ENCODE data around the gene OTUD1.

The OTUD1 gene

GRCh38 chr10:23432166-23432565 is 6.7 kb upstream of the OTUD1 start:
- DNase-seq = no peak

GRCh38 chr10:23432639-23433038 is 6.2 kb upstream of the OTUD1 start:
- no peak for DNase-seq

- no peak for DNase-seq
These were observed 5.2 kb upstream of the OTUD1 start for GRCh38 chr10:23433701-23434100.

- DNase-seq = no peak
These were observed 3.5 kb upstream of the OTUD1 start for GRCh38 chr10:23435378-23435777.

GRCh38 chr10:23436983-23437382 is 1.9 kb upstream of the OTUD1 start:
- no peak for DNase-seq

GRCh38 chr10:23437963-23438546 is 820 bp upstream of the OTUD1 start:
- no peak for DNase-seq

- DNase-seq = no peak
These were observed 631 bp downstream of the OTUD1 start for GRCh38 chr10:23439452-23439960.

GRCh38 chr10:23439961-23440889 is 1.4 kb downstream of the OTUD1 start:
- DNase-seq = no peak

GRCh38 chr10:23441251-23441650 is 2.4 kb downstream of the OTUD1 start:
- DNase-seq = no peak

- no peak for DNase-seq
These were observed 4.1 kb downstream of the OTUD1 start for GRCh38 chr10:23442936-23443335.

- DNase-seq = no peak
These were observed 6.7 kb downstream of the OTUD1 start for GRCh38 chr10:23445591-23445990.

GRCh38 chr10:23448323-23448722 is 9.4 kb downstream of the OTUD1 start:
- no peak for DNase-seq

GRCh38 chr10:23448802-23449570 is 10.1 kb downstream of the OTUD1 start:
- no peak for DNase-seq

- no peak for DNase-seq
These were observed 13.3 kb downstream of the OTUD1 start for GRCh38 chr10:23452033-23452655.

- DNase-seq = no peak
These were observed 14.6 kb downstream of the OTUD1 start for GRCh38 chr10:23453465-23453864.

GRCh38 chr10:23457632-23458417 is 18.9 kb downstream of the OTUD1 start:
- no peak for DNase-seq

GRCh38 chr10:23459308-23459939 is 20.5 kb downstream of the OTUD1 start:
- no peak for DNase-seq

GRCh38 chr10:23461557-23461956 is 22.7 kb downstream of the OTUD1 start:
- DNase-seq = no peak

GRCh38 chr10:23467012-23467411 is 28.1 kb downstream of the OTUD1 start:
- no peak for DNase-seq

- DNase-seq = no peak
These were observed 28.7 kb downstream of the OTUD1 start for GRCh38 chr10:23467548-23467947.

GRCh38 chr10:23469596-23470237 is 30.8 kb downstream of the OTUD1 start:
- no peak for DNase-seq

All from midbrain (tissue), 1 donor.